GM10266 (cell line): ENCODE results near the gene MYO3B.
"Not testable (repeated sequence)": the region's sequence is repeated elsewhere in the genome, so short reads cannot be mapped to it uniquely, and the experiment has no call there.

Experiments used
- DNase-seq: peaks from one replicate; pipeline ENCODE4 v3.0.0; 2012; ENCODE audit errors: extremely low spot score
- CTCF ChIP-seq: IDR thresholded peaks from 2 replicates; pipeline ENCODE4 v1.5.1; 2012; ENCODE audit warnings: mild to moderate bottlenecking, low read depth; ENCODE audit not compliant: control insufficient read depth, insufficient read depth; ENCODE audit errors: missing control alignments

MYO3B gene

GRCh38 chr2:170598067-170598395, 420.1 kb downstream of the MYO3B start:
- no peak for TF ChIP-seq CTCF

GRCh38 chr2:170601489-170601888, 423.5 kb downstream of the MYO3B start:
- TF ChIP-seq CTCF, result no peak
- DNase-seq, result no peak

More at GRCh38 chr2:170598067-170598395, 420.1 kb downstream of the MYO3B start:
- DNase-seq, result no peak

GRCh38 chr2:170605862-170606261, 427.9 kb downstream of the MYO3B start:
- TF ChIP-seq CTCF, result no peak
- DNase-seq, result no peak

- DNase-seq, result no peak
- TF ChIP-seq CTCF, result no peak
Measured at GRCh38 chr2:170607171-170607570, 429.2 kb downstream of the MYO3B start.

- TF ChIP-seq CTCF, result no peak
- no peak for DNase-seq
Measured at GRCh38 chr2:170610615-170611014, 432.7 kb downstream of the MYO3B start.

GRCh38 chr2:170618948-170619347, 441.0 kb downstream of the MYO3B start:
- not testable (repeated sequence) for DNase-seq

GRCh38 chr2:170635094-170635493, 457.1 kb downstream of the MYO3B start:
- DNase-seq, result not testable (repeated sequence)

GRCh38 chr2:170639635-170640034, 461.7 kb downstream of the MYO3B start:
- TF ChIP-seq CTCF, result no peak

More at GRCh38 chr2:170639635-170640034, 461.7 kb downstream of the MYO3B start:
- DNase-seq, result no peak
